Muscle layer of colon (tissue), 2 donors: ENCODE data around the gene MGMT.

Experiments used
- H3K27ac ChIP-seq: one replicate; pipeline ENCODE4 v1.7.0; 2013; ENCODE audit warnings: low read depth, mild to moderate bottlenecking, low read length, moderate library complexity
- H3K27me3 ChIP-seq, 2 donors: one replicate each; pipeline ENCODE4 v1.7.0; 2013; ENCODE audit warnings: low read length in 2 of 2, mild to moderate bottlenecking in 2 of 2; ENCODE audit not compliant: insufficient read depth in 2 of 2, control insufficient read depth in 1 of 2
- H3K36me3 ChIP-seq: one replicate; pipeline ENCODE4 v1.7.0; 2013; ENCODE audit warnings: mild to moderate bottlenecking, low read length; ENCODE audit not compliant: insufficient read depth
- H3K4me1 ChIP-seq: one replicate; pipeline ENCODE4 v1.7.0; 2013; ENCODE audit warnings: mild to moderate bottlenecking, low read length; ENCODE audit not compliant: insufficient read depth
- H3K4me3 ChIP-seq, 2 donors: one replicate each; pipeline ENCODE4 v1.7.0; 2013; ENCODE audit warnings: low read length in 2 of 2, low read depth in 1 of 2, mild to moderate bottlenecking in 1 of 2, moderate library complexity in 1 of 2
- H3K9ac ChIP-seq: one replicate; pipeline ENCODE4 v1.7.0; 2013; ENCODE audit warnings: low read length
- H3K9me3 ChIP-seq: one replicate; pipeline ENCODE4 v1.7.0; 2013; ENCODE audit warnings: mild to moderate bottlenecking, low read length
- donor health status: abdominal sarcoma.
- donor health status: Adenocarcinoma of cecum.

MGMT gene

GRCh38 chr10:129815898-129816655 lies 349.0 kb downstream of the MGMT start:
- Histone ChIP-seq H3K4me3 (no peak overlapping the region), H3K4me1 (no peaks in the 10 kb centered on the region), H3K27ac (no peak overlapping the region), H3K36me3 (no peaks in the 10 kb centered on the region), H3K9ac (no peak overlapping the region), H3K9me3 (no peaks in the 10 kb centered on the region), H3K27me3 (peaks cover 0 to 7% of the 10 kb centered on the region in 2 donors)

GRCh38 chr10:129816656-129817045 lies 349.6 kb downstream of the MGMT start:
- Histone ChIP-seq H3K4me3 (no peak overlapping the region), H3K4me1 (no peaks in the 10 kb centered on the region), H3K9ac (no peak overlapping the region), H3K9me3 (no peaks in the 10 kb centered on the region), H3K27ac (no peak overlapping the region), H3K36me3 (no peaks in the 10 kb centered on the region), H3K27me3 (peaks cover 0 to 2% of the 10 kb centered on the region in 2 donors)
